B cell (primary cell): ENCODE measurements around the gene RSBN1L. TPM values are rescaled to one million over a fixed set of nuclear protein-coding genes. Genes with fewer than 3 reads are reported as not detected.

Experiments
- ATAC-seq: fragments of 200-7000 bp; cut with Tn5 transposase; one replicate; pipeline ENCODE4 v1.10.0; 2021; ENCODE audit warnings: low read depth, mild to moderate bottlenecking, moderate number of reproducible peaks, moderate library complexity
- CTCF ChIA-PET: fragments of 350-600 bp; sonication (Branson Sonifier 250); formaldehyde crosslinking; loops from one replicate; lab custom pipeline; 2021; ENCODE audit warnings: antibody characterized with exemption, inconsistent platforms; lab: Charles Lee
- POLR2A ChIA-PET: fragments of 350-600 bp; sonication (Branson Sonifier 250); formaldehyde crosslinking; loops from one replicate; lab custom pipeline; 2021; ENCODE audit warnings: antibody characterized with exemption; lab: Charles Lee
- DNase-seq: peaks from one replicate; pipeline ENCODE4 v3.0.0; 2013
- H2AFZ ChIP-seq: 2 replicates; pipeline ENCODE4 v1.6.1; 2012; ENCODE audit warnings: mild to moderate bottlenecking, low read depth, low read length; ENCODE audit not compliant: insufficient read depth, poor library complexity, severe bottlenecking
- H3K27ac ChIP-seq, 2 donors: 1 replicate in 1 of 2; 2 replicates in 1 of 2; pipeline ENCODE4 v1.5.1; 2012 to 2013; ENCODE audit warnings: low read length in 2 of 2, mild to moderate bottlenecking in 2 of 2, moderate library complexity in 1 of 2
- H3K27me3 ChIP-seq, 4 experiments: fragments of 200-600 bp in 1 of 4; sonication (generic) in 1 of 4; replicated peaks in 1 of 4; 1 replicate in 2 of 4; 2 replicates in 2 of 4; pipeline versions ENCODE4 v1.6.1 to v1.7.0; 2013 to 2016; ENCODE audit warnings: low read length in 3 of 4, mild to moderate bottlenecking in 2 of 4, mixed read lengths in 1 of 4, moderate library complexity in 1 of 4; ENCODE audit not compliant: insufficient read depth in 4 of 4, control insufficient read depth in 3 of 4; ENCODE audit errors: control extremely low read depth in 1 of 4
- H3K36me3 ChIP-seq, 2 experiments: replicated peaks in 1 of 2; 1 replicate in 1 of 2; 2 replicates in 1 of 2; pipeline versions ENCODE4 v1.6.1 to v1.7.1; 2013; ENCODE audit warnings: low read length in 1 of 2; ENCODE audit not compliant: insufficient read depth in 2 of 2, control insufficient read depth in 1 of 2; ENCODE audit errors: control extremely low read depth in 1 of 2, extremely low read depth in 1 of 2
- H3K4me1 ChIP-seq, 2 donors: fragments of 200-600 bp in 1 of 2; sonication (generic) in 1 of 2; 1 replicate in 1 of 2; 2 replicates in 1 of 2; pipeline versions ENCODE4 v1.5.1 to v1.6.1; 2013 to 2017; ENCODE audit warnings: low read length in 2 of 2; ENCODE audit not compliant: control insufficient read depth in 2 of 2, insufficient read depth in 2 of 2
- H3K4me2 ChIP-seq: replicated peaks from 2 replicates; pipeline ENCODE3; 2012; ENCODE audit warnings: mild to moderate bottlenecking, low read depth, low read length; ENCODE audit not compliant: poor library complexity, severe bottlenecking
- H3K4me3 ChIP-seq, 5 experiments: fragments of 200-600 bp in 1 of 5; sonication (generic) in 1 of 5; 1 replicate in 3 of 5; 2 replicates in 2 of 5; pipeline versions ENCODE4 v1.5.1 to v1.7.0; 2011 to 2016; ENCODE audit warnings: low read length in 4 of 5, mild to moderate bottlenecking in 4 of 5, low read depth in 2 of 5, control low read depth in 1 of 5, moderate library complexity in 1 of 5; ENCODE audit not compliant: insufficient read depth in 1 of 5; ENCODE audit errors: control extremely low read depth in 1 of 5, extremely low read depth in 1 of 5
- H3K79me2 ChIP-seq: fragments of 200-600 bp; sonication (generic); one replicate; pipeline ENCODE4 v1.6.0; 2016; ENCODE audit warnings: low read length; ENCODE audit not compliant: control insufficient read depth, insufficient read depth
- H3K9ac ChIP-seq: fragments of 200-600 bp; sonication (generic); 2 replicates; pipeline ENCODE4 v1.6.1; 2017; ENCODE audit warnings: mild to moderate bottlenecking, low read length, moderate library complexity
- H3K9me3 ChIP-seq, 3 donors: one replicate each; pipeline versions ENCODE4 v1.6.1 to v1.7.1; 2013; ENCODE audit warnings: low read length in 2 of 3; ENCODE audit not compliant: control insufficient read depth in 2 of 3, insufficient read depth in 1 of 3; ENCODE audit errors: control extremely low read depth in 1 of 3
- H4K20me1 ChIP-seq: 2 replicates; pipeline ENCODE4 v1.6.0; 2012; ENCODE audit warnings: mild to moderate bottlenecking, low read length; ENCODE audit not compliant: insufficient read depth, control insufficient read depth, poor library complexity, severe bottlenecking
- H3K27ac Mint-ChIP-seq: one replicate; pipeline ENCODE4 v1.8.0; 2021; ENCODE audit warnings: mixed read lengths
- H3K27me3 Mint-ChIP-seq: one replicate; pipeline ENCODE4 v1.8.0; 2021; ENCODE audit warnings: mixed read lengths
- H3K4me1 Mint-ChIP-seq: one replicate; pipeline ENCODE4 v1.8.0; 2021; ENCODE audit warnings: mixed read lengths
- H3K4me3 Mint-ChIP-seq: one replicate; pipeline ENCODE4 v1.8.0; 2021; ENCODE audit warnings: mixed read lengths
- H3K9me3 Mint-ChIP-seq: one replicate; pipeline ENCODE4 v1.8.0; 2022; ENCODE audit warnings: mixed read lengths; ENCODE audit not compliant: insufficient read depth
- CTCF ChIP-seq: fragments of 200-600 bp; IDR thresholded peaks from one replicate; pipeline ENCODE4 v1.8.0; 2022; ENCODE audit warnings: antibody characterized with exemption, mild to moderate bottlenecking
- EZH2 ChIP-seq: IDR thresholded peaks from 2 replicates; pipeline ENCODE4 v1.6.1; 2012; ENCODE audit warnings: borderline replicate concordance, low read depth, mild to moderate bottlenecking, moderate library complexity, low read length; ENCODE audit not compliant: insufficient read depth, poor library complexity, severe bottlenecking
- WGBS: methylation state at CpG from one replicate; pipeline ENCODE4 v1.1.5; 2013; ENCODE audit warnings: missing lambda C conversion rate; ENCODE audit not compliant: insufficient coverage; 5-methylcytosine and 5-hydroxymethylcytosine counted together
- intact Hi-C: fragments of 100-400 bp; cut with micrococcal nuclease; formaldehyde crosslinking; loops from one replicate; pipeline ENCODE4 v1.10.0; 2022
- polyA plus RNA-seq: library from polyadenylated mRNA; depleted of rRNA; stranded (reverse); fragments of >200 nt; gene quantifications from 2 replicates; pipeline ENCODE4 v1.2.3, GENCODE V29; 2012
- total RNA-seq, 2 donors: library from RNA; stranded (reverse); fragments of 120-200 nt in 1 of 2; gene quantifications; 1 replicate in 1 of 2; 2 replicates in 1 of 2; pipeline versions ENCODE4 v1.2.3 to v1.2.4, GENCODE V29; 2013 to 2022

Gene RSBN1L
- total and polyA plus RNA-seq, 2 donors (not counting 1 experiment from before 2014, with no cell fraction given), result 17.0 to 47.0 TPM

- ATAC-seq (no peak), DNase-seq (no peak)
- Mint-ChIP-seq H3K9me3 (no peaks in the 10 kb centered on the region), H3K4me1 (peaks cover 10% of the 10 kb centered on the region), H3K27ac (peak overlapping the region; percentile 7), H3K4me3 (no peak overlapping the region), H3K27me3 (no peaks in the 10 kb centered on the region)
- H3K9ac ChIP-seq, result no peak overlapping the region
- intact Hi-C loops, result no loop called here
- WGBS, result 80% methylated on average over 1 of the region's 2 CpGs
- CTCF ChIA-PET, result no interaction called here
- no peaks in the 10 kb centered on the region for H4K20me1 ChIP-seq
- peaks cover 1% of the 10 kb centered on the region in 2 experiments for H3K36me3 ChIP-seq
- H3K4me1 ChIP-seq, result no peaks in the 10 kb centered on the region
- no peak for TF ChIP-seq CTCF
- TF ChIP-seq EZH2, result no peak
- H3K9me3 ChIP-seq, result no peaks in the 10 kb centered on the region
- no peaks in the 10 kb centered on the region for H3K27me3 ChIP-seq
- no peak overlapping the region for H3K4me3 ChIP-seq
- H3K79me2 ChIP-seq, result peaks cover under 1% of the 10 kb centered on the region
- POLR2A ChIA-PET, result no interaction called here
- no peak overlapping the region for H2AFZ ChIP-seq
- H3K4me2 ChIP-seq, result no peak overlapping the region
- H3K27ac ChIP-seq, result no peak overlapping the region
Observed at GRCh38 chr7:77788327-77788902, 92.2 kb downstream of the RSBN1L start.

GRCh38 chr7:77791336-77791735 is 95.1 kb downstream of the RSBN1L start:
- Histone ChIP-seq H3K4me2 (no peak overlapping the region), H3K4me3 (no peak overlapping the region), H3K36me3 (peaks cover 3 to 9% of the 10 kb centered on the region in 2 experiments), H3K4me1 (peaks cover 1 to 2% of the 10 kb centered on the region in 2 donors), H4K20me1 (peaks cover 12% of the 10 kb centered on the region), H3K27ac (no peak overlapping the region), H3K9ac (no peak overlapping the region), H3K9me3 (no peaks in the 10 kb centered on the region), H3K79me2 (peaks cover 28% of the 10 kb centered on the region), H3K27me3 (no peaks in the 10 kb centered on the region), H2AFZ (no peak overlapping the region)
- no peaks in the 10 kb centered on the region for H3K27me3 Mint-ChIP-seq
- ChIA-PET POLR2A (interaction anchor here (0.6 to 0.7 kb wide), 2 partner anchors 16 to 51 kb away, joined by 3 read pairs; no protein-coding TSS in a partner anchor), CTCF (interaction anchor here (0.6 kb wide), 1 partner anchor 32 kb away, joined by 3 read pairs; no protein-coding TSS in a partner anchor)
- ATAC-seq (no peak), DNase-seq (no peak)
- no peak overlapping the region for H3K27ac Mint-ChIP-seq
- peaks cover 20% of the 10 kb centered on the region for H3K4me1 Mint-ChIP-seq
- TF ChIP-seq CTCF, result no peak
- no peak for TF ChIP-seq EZH2
- no CpG with 5 or more reads among the region's 6 CpGs for WGBS
- H3K4me3 Mint-ChIP-seq, result no peak overlapping the region
- intact Hi-C loops, result no loop called here
- H3K9me3 Mint-ChIP-seq, result no peaks in the 10 kb centered on the region
